HepG2 (cell line): ENCODE data around the gene EMC8. TPM values are rescaled to one million over a fixed set of nuclear protein-coding genes. Genes with fewer than 3 reads are reported as not detected.

Experiments used
- FOXA1 ChIP-seq, 2 experiments: fragments of 450-650 bp in 1 of 2; sonication (generic) in 1 of 2; formaldehyde crosslinking in 1 of 2; IDR thresholded peaks; 2 replicates each; pipeline versions ENCODE4 v1.4.0 to v1.6.1; 2016 to 2020; ENCODE audit warnings: missing genetic modification reagents in 1 of 2
- KDM5A ChIP-seq: fragments of 200-600 bp; sonication (generic); IDR thresholded peaks from 2 replicates; pipeline ENCODE4 v1.7.0; 2018; ENCODE audit warnings: antibody characterized with exemption, mild to moderate bottlenecking, low read length, borderline replicate concordance
- MED13 ChIP-seq: sonication (generic); formaldehyde crosslinking; IDR thresholded peaks from 2 replicates; pipeline ENCODE4 v1.5.0; 2020; ENCODE audit warnings: missing genetic modification reagents
- PPARG ChIP-seq: conservative IDR thresholded peaks from 2 replicates; pipeline ENCODE4 v1.6.1; 2016; ENCODE audit warnings: missing biosample characterization, missing genetic modification reagents
- SAP130 ChIP-seq: IDR thresholded peaks from 2 replicates; pipeline ENCODE4 v1.6.1; 2016; ENCODE audit warnings: low read depth
- SNAPC4 ChIP-seq: sonication (generic); formaldehyde crosslinking; IDR thresholded peaks from 2 replicates; pipeline ENCODE4 v1.4.0; 2020; ENCODE audit warnings: mild to moderate bottlenecking, missing genetic modification reagents
- SNAPC5 ChIP-seq: sonication (generic); formaldehyde crosslinking; IDR thresholded peaks from 2 replicates; pipeline ENCODE4 v1.8.1; 2023; ENCODE audit warnings: mild to moderate bottlenecking, missing genetic modification reagents, borderline replicate concordance
- SP2 ChIP-seq: sonication (generic); formaldehyde crosslinking; IDR thresholded peaks from 2 replicates; pipeline ENCODE4 v1.5.1; 2020; ENCODE audit warnings: mild to moderate bottlenecking, missing genetic modification reagents
- THAP11 ChIP-seq: IDR thresholded peaks from 2 replicates; pipeline ENCODE4 v1.6.1; 2016; ENCODE audit warnings: missing biosample characterization, missing genetic modification reagents
- ZNF432 ChIP-seq: sonication (generic); formaldehyde crosslinking; IDR thresholded peaks from 2 replicates; pipeline ENCODE4 v1.5.0; 2020; ENCODE audit warnings: missing genetic modification reagents, mild to moderate bottlenecking, borderline replicate concordance
- ZNF484 ChIP-seq: sonication (generic); formaldehyde crosslinking; IDR thresholded peaks from 2 replicates; pipeline ENCODE4 v1.5.1; 2020; ENCODE audit warnings: mild to moderate bottlenecking, low read depth, missing genetic modification reagents, borderline replicate concordance
- ZNF563 ChIP-seq: sonication (generic); formaldehyde crosslinking; IDR thresholded peaks from 2 replicates; pipeline ENCODE4 v1.8.0; 2022; ENCODE audit warnings: mild to moderate bottlenecking, moderate library complexity, missing genetic modification reagents
- ZNF816 ChIP-seq: sonication (generic); formaldehyde crosslinking; IDR thresholded peaks from 2 replicates; pipeline ENCODE4 v1.8.0; 2022; ENCODE audit warnings: missing genetic modification reagents, mild to moderate bottlenecking, borderline replicate concordance
- ZSCAN9 ChIP-seq: IDR thresholded peaks from 2 replicates; pipeline ENCODE4 v1.6.1; 2016; ENCODE audit warnings: borderline replicate concordance
- polyA plus RNA-seq, 8 experiments: library from polyadenylated mRNA; depleted of rRNA in 3 of 8; stranded (reverse) in 7 of 8; unstranded in 1 of 8; fragments of >200 nt; fragmentation: Illumina TruSeq in 4 of 8; extraction: Trizol in 4 of 8; gene quantifications; 2 replicates each; pipeline versions ENCODE4 v1.2.1 to v1.2.3, GENCODE V29; 2011 to 2016; ENCODE audit warnings: low read depth in 4 of 8, missing spikeins in 1 of 8, mixed read lengths in 1 of 8; ENCODE audit not compliant: insufficient read depth in 1 of 8
- total RNA-seq, 5 experiments: library from RNA; depleted of rRNA; stranded (reverse); fragments of >200 nt; fragmentation: Illumina TruSeq; extraction: Trizol; gene quantifications; 2 replicates each; pipeline ENCODE4 v1.2.3, GENCODE V29; 2016; ENCODE audit warnings: low read depth in 1 of 5
- TF ChIP-seq, protein P1 (sequence below), 2 experiments: sonication (generic) in 1 of 2; formaldehyde crosslinking in 1 of 2; IDR thresholded peaks; 2 replicates each; pipeline versions ENCODE4 v1.4.0 to v1.6.1; 2016 to 2020; ENCODE audit warnings: borderline replicate concordance in 1 of 2, low read depth in 1 of 2, mild to moderate bottlenecking in 1 of 2, missing genetic modification reagents in 1 of 2

The EMC8 gene
- total and polyA plus RNA-seq, 2 of the 13 experiments (the other 11 are each of a cell fraction or from before 2014, with no cell fraction given): 55.0 to 76.0 TPM

DNA sequence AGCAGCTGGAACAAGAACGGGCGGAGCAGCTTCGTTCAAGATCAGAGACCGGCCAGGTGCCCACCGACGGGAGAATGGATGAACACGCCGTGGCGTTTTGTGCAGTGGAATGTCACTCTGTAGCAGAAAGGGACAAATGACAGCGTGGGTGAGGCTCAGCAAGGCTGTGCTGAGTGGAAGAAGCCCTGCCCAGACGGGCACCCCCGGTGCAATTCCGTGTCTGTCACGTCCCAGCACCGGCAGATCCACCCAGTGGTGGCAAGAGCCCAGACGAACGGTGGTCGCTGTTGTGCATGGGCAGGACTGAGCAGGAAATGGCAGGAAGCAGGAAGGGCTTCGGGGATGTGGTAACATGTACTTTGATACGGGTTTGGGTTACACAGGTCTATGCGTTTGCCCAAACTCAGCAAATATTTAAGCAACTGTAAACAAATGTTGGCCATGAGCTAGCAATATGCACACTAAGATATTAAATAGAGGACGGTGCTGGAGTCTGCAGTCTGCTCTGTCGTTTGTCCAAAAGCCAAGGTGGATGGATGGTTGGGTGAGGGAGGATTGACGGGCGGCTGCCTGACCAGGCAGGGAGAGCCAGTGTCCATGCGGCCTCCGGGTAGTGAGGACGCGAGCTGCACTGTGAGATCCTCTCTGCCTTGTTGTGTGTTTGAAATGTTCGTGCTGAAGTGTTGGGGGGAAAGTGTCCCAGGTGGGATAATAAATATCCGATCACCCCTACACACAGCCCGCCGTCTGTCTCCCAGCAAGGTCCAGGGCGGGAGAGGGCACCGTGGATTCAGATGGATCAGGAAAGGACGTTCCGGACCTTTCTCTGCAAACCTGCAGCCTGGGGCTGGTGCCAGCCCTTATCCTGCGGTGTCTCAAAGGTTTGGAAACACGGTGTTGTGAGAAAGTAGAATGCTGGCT lies 48.6 kb upstream of the EMC8 start (continued):
- TF ChIP-seq THAP11 (CRISPR knock-in tag): peak; percentile 80
- no peak for TF ChIP-seq KDM5A
- no peak for TF ChIP-seq SNAPC4 (CRISPR knock-in tag)
- peak; percentile 93 for TF ChIP-seq SAP130 (CRISPR knock-in tag)
- TF ChIP-seq SNAPC5: peak; percentile 81; the same call in 1 of the 2 replicates
- TF ChIP-seq, protein P1, sequence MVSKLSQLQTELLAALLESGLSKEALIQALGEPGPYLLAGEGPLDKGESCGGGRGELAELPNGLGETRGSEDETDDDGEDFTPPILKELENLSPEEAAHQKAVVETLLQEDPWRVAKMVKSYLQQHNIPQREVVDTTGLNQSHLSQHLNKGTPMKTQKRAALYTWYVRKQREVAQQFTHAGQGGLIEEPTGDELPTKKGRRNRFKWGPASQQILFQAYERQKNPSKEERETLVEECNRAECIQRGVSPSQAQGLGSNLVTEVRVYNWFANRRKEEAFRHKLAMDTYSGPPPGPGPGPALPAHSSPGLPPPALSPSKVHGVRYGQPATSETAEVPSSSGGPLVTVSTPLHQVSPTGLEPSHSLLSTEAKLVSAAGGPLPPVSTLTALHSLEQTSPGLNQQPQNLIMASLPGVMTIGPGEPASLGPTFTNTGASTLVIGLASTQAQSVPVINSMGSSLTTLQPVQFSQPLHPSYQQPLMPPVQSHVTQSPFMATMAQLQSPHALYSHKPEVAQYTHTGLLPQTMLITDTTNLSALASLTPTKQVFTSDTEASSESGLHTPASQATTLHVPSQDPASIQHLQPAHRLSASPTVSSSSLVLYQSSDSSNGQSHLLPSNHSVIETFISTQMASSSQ (IDR thresholded peaks at IDR 0.05; ENCODE audit: low read depth): peak; percentile 51; the same call in 1 of the 2 replicates
- TF ChIP-seq, protein P1 (CRISPR knock-in tag; IDR thresholded peaks at IDR 0.05; ENCODE audit: borderline replicate concordance): peak; percentile 79; the same call in 1 of the 2 replicates
- TF ChIP-seq PPARG (CRISPR knock-in tag): 0 out of 2 replicates have a peak, but pooled peaks have one; percentile 38
- no peak for TF ChIP-seq SP2 (CRISPR knock-in tag)
- TF ChIP-seq ZNF432 (CRISPR knock-in tag): no peak
- peak; percentile 59; the same call in 1 of the 2 replicates for TF ChIP-seq ZNF563 (CRISPR knock-in tag)
- no peak for TF ChIP-seq FOXA1 (IDR thresholded peaks at IDR 0.05)
- peak; percentile 88 for TF ChIP-seq FOXA1 (CRISPR knock-in tag; IDR thresholded peaks at IDR 0.05)
- TF ChIP-seq MED13 (CRISPR knock-in tag): 0 out of 2 replicates have a peak, but pooled peaks have one; percentile 14
- TF ChIP-seq ZNF816 (CRISPR knock-in tag): peak; percentile 43; the same call in 1 of the 2 replicates
- TF ChIP-seq ZNF484 (CRISPR knock-in tag): 0 out of 2 replicates have a peak, but pooled peaks have one; percentile 36
- peak; percentile 64; the same call in 1 of the 2 replicates for TF ChIP-seq ZSCAN9 (CRISPR knock-in tag)
